Left forelimb (tissue), 1 donor: ENCODE data around the gene CLINT1.

Source experiments
- DNase-seq: peaks from one replicate; pipeline ENCODE4 v3.0.0-alpha.2; 2018; ENCODE audit warnings: low spot score

The CLINT1 gene

GRCh38 chr5:157820593-157821252 is 38.2 kb downstream of the CLINT1 start:
- no peak for DNase-seq

GRCh38 chr5:157819502-157820115 is 39.3 kb downstream of the CLINT1 start:
- no peak for DNase-seq

- no peak for DNase-seq
Observed at GRCh38 chr5:157818368-157818767, 40.6 kb downstream of the CLINT1 start.

- no peak for DNase-seq
Observed at GRCh38 chr5:157817928-157818327, 41.0 kb downstream of the CLINT1 start.

GRCh38 chr5:157817387-157817702 is 41.6 kb downstream of the CLINT1 start:
- DNase-seq, result no peak

GRCh38 chr5:157816682-157817386 is 42.1 kb downstream of the CLINT1 start:
- no peak for DNase-seq

GRCh38 chr5:157812086-157812485 is 46.9 kb downstream of the CLINT1 start:
- DNase-seq, result no peak

GRCh38 chr5:157808043-157808442 is 50.9 kb downstream of the CLINT1 start:
- DNase-seq, result no peak

GRCh38 chr5:157802736-157803135 is 56.2 kb downstream of the CLINT1 start:
- no peak for DNase-seq

GRCh38 chr5:157800137-157800536 is 58.8 kb downstream of the CLINT1 start:
- DNase-seq, result no peak

GRCh38 chr5:157799578-157799977 is 59.4 kb downstream of the CLINT1 start:
- no peak for DNase-seq

- DNase-seq, result no peak
Observed at GRCh38 chr5:157793301-157793700, 65.6 kb downstream of the CLINT1 start.

GRCh38 chr5:157785801-157786200 is 73.1 kb downstream of the CLINT1 start:
- DNase-seq, result no peak

GRCh38 chr5:157779221-157779620 is 79.7 kb downstream of the CLINT1 start:
- DNase-seq, result no peak

- DNase-seq, result no peak
Observed at GRCh38 chr5:157778121-157778805, 80.7 kb downstream of the CLINT1 start.

GRCh38 chr5:157772127-157772526 is 86.8 kb downstream of the CLINT1 start:
- DNase-seq, result no peak

- DNase-seq, result no peak
Observed at GRCh38 chr5:157770665-157771064, 88.3 kb downstream of the CLINT1 start.

GRCh38 chr5:157767689-157768088 is 91.3 kb downstream of the CLINT1 start:
- DNase-seq, result no peak

GRCh38 chr5:157766902-157767301 is 92.0 kb downstream of the CLINT1 start:
- no peak for DNase-seq

GRCh38 chr5:157766442-157766841 is 92.5 kb downstream of the CLINT1 start:
- no peak for DNase-seq

GRCh38 chr5:157764531-157764930 is 94.4 kb downstream of the CLINT1 start:
- no peak for DNase-seq

GRCh38 chr5:157761690-157762621 is 97.0 kb downstream of the CLINT1 start:
- no peak for DNase-seq
